H9 (cell line): ENCODE data around the gene OR4C5. TPM values are rescaled to one million over a fixed set of nuclear protein-coding genes. Genes with fewer than 3 reads are reported as not detected.
"Not testable (repeated sequence)": the region's sequence is repeated elsewhere in the genome, so short reads cannot be mapped to it uniquely, and the experiment has no call there.

Experiments used
- DNase-seq: peaks from one replicate; pipeline ENCODE4 v3.0.0-alpha.2; 2017
- H2AFZ ChIP-seq: one replicate; pipeline ENCODE4 v1.6.1; 2013; ENCODE audit warnings: mild to moderate bottlenecking, low read length, control low read depth, moderate library complexity
- H2AK5ac ChIP-seq: 2 replicates; pipeline ENCODE4 v1.6.1; 2013; ENCODE audit warnings: low read length, control low read depth, mixed read lengths; ENCODE audit not compliant: insufficient read length
- H2BK120ac ChIP-seq: one replicate; pipeline ENCODE4 v1.6.1; 2013; ENCODE audit warnings: low read depth, mild to moderate bottlenecking, low read length, control low read depth, inconsistent platforms; ENCODE audit not compliant: poor library complexity, severe bottlenecking
- H2BK12ac ChIP-seq: 2 replicates; pipeline ENCODE4 v1.6.1; 2013; ENCODE audit warnings: low read length, control low read depth, mixed read lengths, low read depth; ENCODE audit not compliant: insufficient read length
- H2BK15ac ChIP-seq: 2 replicates; pipeline ENCODE4 v1.6.1; 2013; ENCODE audit warnings: low read depth, low read length, control low read depth
- H2BK20ac ChIP-seq: one replicate; pipeline ENCODE4 v1.6.1; 2013; ENCODE audit warnings: low read depth, mild to moderate bottlenecking, low read length, control low read depth, inconsistent platforms; ENCODE audit not compliant: poor library complexity, severe bottlenecking
- H2BK5ac ChIP-seq: 2 replicates; pipeline ENCODE4 v1.6.1; 2013; ENCODE audit warnings: low read length, control low read depth, mixed read lengths; ENCODE audit not compliant: insufficient read length
- H3K14ac ChIP-seq: 2 replicates; pipeline ENCODE4 v1.6.1; 2013; ENCODE audit warnings: low read length, control low read depth; ENCODE audit not compliant: insufficient read depth
- H3K18ac ChIP-seq: 2 replicates; pipeline ENCODE4 v1.6.1; 2013; ENCODE audit warnings: low read depth, mild to moderate bottlenecking, mixed read lengths, low read length, control low read depth; ENCODE audit not compliant: insufficient read length
- H3K23ac ChIP-seq: 2 replicates; pipeline ENCODE4 v1.6.1; 2013; ENCODE audit warnings: low read length, control low read depth, mixed read lengths, low read depth; ENCODE audit not compliant: insufficient read length
- H3K23me2 ChIP-seq: 2 replicates; pipeline ENCODE4 v1.6.1; 2013; ENCODE audit warnings: low read depth, mild to moderate bottlenecking, mixed read lengths, low read length, control low read depth; ENCODE audit not compliant: insufficient read length, poor library complexity, severe bottlenecking
- H3K27ac ChIP-seq: 2 replicates; pipeline ENCODE4 v1.5.1; 2013; ENCODE audit warnings: low read length, control low read depth, mixed read lengths, low read depth; ENCODE audit not compliant: insufficient read length
- H3K27me3 ChIP-seq: 2 replicates; pipeline ENCODE4 v1.6.1; 2013; ENCODE audit warnings: low read length, control low read depth, inconsistent platforms; ENCODE audit not compliant: insufficient read depth
- H3K4ac ChIP-seq: 2 replicates; pipeline ENCODE4 v1.6.1; 2013; ENCODE audit warnings: low read depth, mild to moderate bottlenecking, control low read depth, inconsistent platforms, low read length, moderate library complexity
- H3K4me1 ChIP-seq: 2 replicates; pipeline ENCODE4 v1.6.1; 2013; ENCODE audit warnings: low read length, control low read depth, inconsistent platforms; ENCODE audit not compliant: insufficient read depth
- H3K4me2 ChIP-seq: 2 replicates; pipeline ENCODE4 v1.6.1; 2013; ENCODE audit warnings: low read length, control low read depth, mixed read lengths; ENCODE audit not compliant: insufficient read length, insufficient read depth
- H3K56ac ChIP-seq: 2 replicates; pipeline ENCODE4 v1.6.1; 2013; ENCODE audit warnings: low read depth, mild to moderate bottlenecking, mixed read lengths, low read length, control low read depth; ENCODE audit not compliant: insufficient read length
- H3K79me1 ChIP-seq: 2 replicates; pipeline ENCODE4 v1.6.1; 2013; ENCODE audit warnings: low read depth, mild to moderate bottlenecking, moderate library complexity, low read length, control low read depth, inconsistent platforms; ENCODE audit not compliant: insufficient read depth, poor library complexity, severe bottlenecking
- H3K79me2 ChIP-seq: 2 replicates; pipeline ENCODE4 v1.6.1; 2013; ENCODE audit warnings: low read length, control low read depth, inconsistent platforms; ENCODE audit not compliant: insufficient read depth
- H3K9ac ChIP-seq: 2 replicates; pipeline ENCODE4 v1.6.1; 2013; ENCODE audit warnings: low read length, control low read depth, mixed read lengths; ENCODE audit not compliant: insufficient read length; ENCODE audit errors: extremely low read depth
- H3K9me3 ChIP-seq: one replicate; pipeline ENCODE4 v1.6.1; 2013; ENCODE audit warnings: low read depth, low read length, inconsistent platforms; ENCODE audit not compliant: control insufficient read depth
- H3T11ph ChIP-seq: one replicate; pipeline ENCODE4 v1.6.1; 2013; ENCODE audit warnings: mild to moderate bottlenecking, low read length, control low read depth, inconsistent platforms
- H4K20me1 ChIP-seq: one replicate; pipeline ENCODE4 v1.6.1; 2013; ENCODE audit not compliant: control insufficient read depth, insufficient read length, insufficient read depth
- H4K5ac ChIP-seq: 2 replicates; pipeline ENCODE4 v1.6.1; 2013; ENCODE audit warnings: low read depth, mild to moderate bottlenecking, mixed read lengths, low read length, control low read depth; ENCODE audit not compliant: insufficient read length
- H4K8ac ChIP-seq: replicated peaks from 2 replicates; pipeline ENCODE4 v1.6.1; 2013; ENCODE audit warnings: low read length, control low read depth, mixed read lengths, low read depth; ENCODE audit not compliant: insufficient read length
- H4K91ac ChIP-seq: 2 replicates; pipeline ENCODE4 v1.6.1; 2013; ENCODE audit warnings: low read depth, mild to moderate bottlenecking, moderate library complexity, mixed read lengths, low read length, control low read depth; ENCODE audit not compliant: insufficient read length
- H3K27ac Mint-ChIP-seq, 3 experiments: 2 replicates in 2 of 3; 3 replicates in 1 of 3; pipeline ENCODE4 v1.8.0; 2020 to 2021; ENCODE audit warnings: mixed read lengths in 3 of 3, mild to moderate bottlenecking in 1 of 3, moderate library complexity in 1 of 3
- H3K27me3 Mint-ChIP-seq: 2 replicates; pipeline ENCODE4 v1.8.0; 2021; ENCODE audit warnings: low read depth, mild to moderate bottlenecking, moderate library complexity, mixed read lengths
- H3K36me3 Mint-ChIP-seq, 3 experiments: 2 replicates in 2 of 3; 3 replicates in 1 of 3; pipeline ENCODE4 v1.8.0; 2020 to 2021; ENCODE audit warnings: low read depth in 3 of 3, mixed read lengths in 3 of 3; ENCODE audit not compliant: insufficient read depth in 1 of 3
- H3K4me1 Mint-ChIP-seq, 2 experiments: 2 replicates each; pipeline ENCODE4 v1.8.0; 2020; ENCODE audit warnings: mixed read lengths in 2 of 2
- H3K4me3 Mint-ChIP-seq, 2 experiments: 2 replicates in 1 of 2; 3 replicates in 1 of 2; pipeline ENCODE4 v1.8.0; 2020 to 2021; ENCODE audit warnings: mild to moderate bottlenecking in 2 of 2, mixed read lengths in 2 of 2, moderate library complexity in 1 of 2
- H3K9me3 Mint-ChIP-seq, 2 experiments: 2 replicates in 1 of 2; 3 replicates in 1 of 2; pipeline ENCODE4 v1.8.0; 2020; ENCODE audit warnings: mild to moderate bottlenecking in 2 of 2, mixed read lengths in 2 of 2, moderate library complexity in 1 of 2
- CTCF ChIP-seq: fragments of 200-600 bp; sonication (generic); conservative IDR thresholded peaks from 3 replicates; pipeline ENCODE4 v1.8.0; 2021; ENCODE audit warnings: antibody characterized with exemption, mild to moderate bottlenecking
- WGBS: extraction: QIAGEN DNeasy Blood & Tissue Kit; methylation state at CpG from one replicate; pipeline ENCODE4 v1.1.7; 2013; ENCODE audit warnings: missing lambda C conversion rate, low lambda C conversion rate, mixed read lengths; ENCODE audit not compliant: insufficient read length; ENCODE audit errors: extremely low coverage; 5-methylcytosine and 5-hydroxymethylcytosine counted together
- total RNA-seq: library from RNA; stranded (reverse); gene quantifications from 2 replicates; pipeline ENCODE4 v1.2.1, GENCODE V29; 2021

The OR4C5 gene
- total RNA-seq, 1 experiment from 2014 or later: not detected

- Histone ChIP-seq H3K27ac (no peak overlapping the region), H4K5ac (no peak overlapping the region), H3K9me3 (peaks cover 55% of the 10 kb centered on the region), H3K23me2 (no peaks in the 10 kb centered on the region), H4K91ac (no peak overlapping the region), H3K27me3 (no peaks in the 10 kb centered on the region), H3K4me1 (no peaks in the 10 kb centered on the region), H2BK20ac (no peak overlapping the region), H2AK5ac (no peak overlapping the region), H3K23ac (no peak overlapping the region), H3T11ph (no peak overlapping the region), H3K79me1 (no peaks in the 10 kb centered on the region), H2AFZ (no peak overlapping the region), H3K4me2 (no peak overlapping the region), H3K9ac (no peak overlapping the region), H3K14ac (no peak overlapping the region), H2BK15ac (no peak overlapping the region), H3K18ac (no peak overlapping the region), H2BK5ac (no peak overlapping the region), H4K8ac (no peak overlapping the region), H3K4ac (no peak overlapping the region), H3K56ac (no peak overlapping the region), H3K79me2 (no peaks in the 10 kb centered on the region), H2BK12ac (no peak overlapping the region), H2BK120ac (no peak overlapping the region), H4K20me1 (no peaks in the 10 kb centered on the region)
- Mint-ChIP-seq H3K36me3 (peaks cover 0 to 14% (median 12%) of the 10 kb centered on the region in 3 experiments; a peak in 5 of 7 replicates), H3K27me3 (no peaks in the 10 kb centered on the region; the same call in 1 of the 2 replicates), H3K27ac (no peak overlapping the region), H3K4me1 (no peaks in the 10 kb centered on the region), H3K4me3 (no peak overlapping the region), H3K9me3 (peaks cover 85 to 89% of the 10 kb centered on the region in 2 experiments)
- no CpG with 5 or more reads among the region's 4 CpGs for WGBS
- DNase-seq: no peak
- TF ChIP-seq CTCF: no peak
These were observed 12.3 kb downstream of the OR4C5 start for GRCh38 chr11:48354013-48354412.

GRCh38 chr11:48346286-48346685, 20.0 kb downstream of the OR4C5 start:
- H3K79me2 ChIP-seq, H2BK5ac ChIP-seq, H2BK12ac ChIP-seq, H3K27ac ChIP-seq, H4K8ac ChIP-seq, H2BK15ac ChIP-seq, H3K23ac ChIP-seq, H3K14ac ChIP-seq, H3K79me1 ChIP-seq, H3K18ac ChIP-seq, H4K20me1 ChIP-seq, H4K5ac ChIP-seq, H3K4me1 ChIP-seq, H3K4me1 Mint-ChIP-seq, H3K27me3 ChIP-seq, H3K56ac ChIP-seq, H4K91ac ChIP-seq, H3K4ac ChIP-seq, H2AK5ac ChIP-seq, H3K4me3 Mint-ChIP-seq, H3K9ac ChIP-seq, H2BK120ac ChIP-seq, DNase-seq, H3K23me2 ChIP-seq, H2BK20ac ChIP-seq, H3K4me2 ChIP-seq, H3K27me3 Mint-ChIP-seq, H2AFZ ChIP-seq, H3K27ac Mint-ChIP-seq, H3T11ph ChIP-seq: not testable (repeated sequence)
- H3K9me3 ChIP-seq: peaks cover 32% of the 10 kb centered on the region
- Mint-ChIP-seq H3K36me3 (peaks cover 6 to 18% (median 12%) of the 10 kb centered on the region in 3 experiments; a peak in 6 of 7 replicates), H3K9me3 (peaks cover 82 to 87% of the 10 kb centered on the region in 2 experiments)
- no CpG with 5 or more reads among the region's 5 CpGs for WGBS
